H1 (cell line): Measurements from ENCODE around the gene ADD3.

Experiments used
- BRCA1 ChIP-seq: IDR thresholded peaks from 2 replicates; pipeline ENCODE4 v1.6.1; 2012; ENCODE audit warnings: low read depth, low read length, improper control_type of control experiment
- EGR1 ChIP-seq: IDR thresholded peaks from 2 replicates; pipeline ENCODE4 v1.6.1; 2011; ENCODE audit warnings: low read depth, low read length, borderline replicate concordance
- POLR2A ChIP-seq, 2 experiments: IDR thresholded peaks; 1 replicate in 1 of 2; 2 replicates in 1 of 2; pipeline ENCODE4 v1.6.1; 2011; ENCODE audit warnings: low read depth in 2 of 2, low read length in 2 of 2, mild to moderate bottlenecking in 2 of 2; ENCODE audit errors: control extremely low read depth in 1 of 2
- POLR2AphosphoS5 ChIP-seq: IDR thresholded peaks from 2 replicates; pipeline ENCODE4 v1.6.1; 2011; ENCODE audit warnings: low read depth, low read length
- RAD21 ChIP-seq, 2 experiments: IDR thresholded peaks in 1 of 2; conservative IDR thresholded peaks in 1 of 2; 2 replicates each; pipeline ENCODE4 v1.6.1; 2011; ENCODE audit warnings: low read depth in 2 of 2, low read length in 2 of 2, improper control_type of control experiment in 1 of 2, inconsistent platforms in 1 of 2, mild to moderate bottlenecking in 1 of 2, moderate library complexity in 1 of 2
- TCF12 ChIP-seq: IDR thresholded peaks from 2 replicates; pipeline ENCODE4 v1.6.1; 2011; ENCODE audit warnings: low read depth, mild to moderate bottlenecking, low read length
- YY1 ChIP-seq: IDR thresholded peaks from 2 replicates; pipeline ENCODE4 v1.6.1; 2011; ENCODE audit warnings: low read depth, mild to moderate bottlenecking, low read length
- ZNF274 ChIP-seq: IDR thresholded peaks from 2 replicates; pipeline ENCODE4 v1.7.0; 2012; ENCODE audit warnings: low read length, borderline replicate concordance; ENCODE audit errors: extremely low read depth

GRCh38 chr10:109984013-109984412 lies 23.8 kb upstream of the ADD3 start:
- no peak for TF ChIP-seq POLR2A (IDR thresholded peaks at IDR 0.05; ENCODE audit: control extremely low read depth in 1 of 2, low read depth in 2 of 2, low read length in 2 of 2)
- no peak for TF ChIP-seq ZNF274
- TF ChIP-seq YY1: no peak
- no peak for TF ChIP-seq BRCA1
- TF ChIP-seq EGR1: no peak
- no peak for TF ChIP-seq TCF12
- TF ChIP-seq POLR2AphosphoS5: no peak
- no peak for TF ChIP-seq RAD21 (IDR thresholded peaks at IDR 0.05 in 1 of 2, conservative IDR thresholded peaks at IDR 0.05 in 1 of 2; ENCODE audit: low read depth in 2 of 2, low read length in 2 of 2)
